GM23338 (cell line): ENCODE data around the gene SLC17A8. TPM values are rescaled to one million over a fixed set of nuclear protein-coding genes. Genes with fewer than 3 reads are reported as not detected.

Experiments used
- ATAC-seq: fragments of 200-7000 bp; cut with Tn5 transposase; 3 replicates; pipeline ENCODE4 v1.9.1; 2020
- DNase-seq: peaks from one replicate; pipeline ENCODE4 v3.0.0-alpha.2; 2015; ENCODE audit warnings: low spot score
- H2AFZ ChIP-seq: fragments of 200-600 bp; sonication (generic); 2 replicates; pipeline ENCODE4 v1.8.0; 2016; ENCODE audit warnings: antibody characterized with exemption, mild to moderate bottlenecking, moderate library complexity
- H3F3A ChIP-seq: fragments of 200-600 bp; sonication (generic); replicated peaks from 2 replicates; pipeline ENCODE4 v1.8.0; 2017; ENCODE audit warnings: antibody characterized with exemption, mixed run types, low read depth
- H3K27ac ChIP-seq: fragments of 200-600 bp; sonication (generic); 2 replicates; pipeline ENCODE4 v1.6.1; 2016; ENCODE audit warnings: low read depth
- H3K27me3 ChIP-seq: fragments of 200-600 bp; sonication (generic); 2 replicates; pipeline ENCODE4 v1.8.0; 2016; ENCODE audit warnings: mild to moderate bottlenecking, mixed run types, moderate library complexity; ENCODE audit not compliant: insufficient read depth
- H3K36me3 ChIP-seq: fragments of 200-600 bp; sonication (generic); 2 replicates; pipeline ENCODE4 v1.8.0; 2016; ENCODE audit warnings: mild to moderate bottlenecking; ENCODE audit not compliant: insufficient read depth
- H3K4me1 ChIP-seq: fragments of 200-600 bp; sonication (generic); 2 replicates; pipeline ENCODE4 v1.8.0; 2016; ENCODE audit warnings: mild to moderate bottlenecking, moderate library complexity; ENCODE audit not compliant: insufficient read depth
- H3K4me2 ChIP-seq: fragments of 200-600 bp; sonication (generic); 2 replicates; pipeline ENCODE4 v1.7.1; 2017; ENCODE audit warnings: mixed run types
- H3K4me3 ChIP-seq: fragments of 200-600 bp; sonication (generic); 2 replicates; pipeline ENCODE4 v1.6.1; 2016; ENCODE audit warnings: mixed run types
- H3K79me2 ChIP-seq: fragments of 200-600 bp; sonication (generic); replicated peaks from 2 replicates; pipeline ENCODE4 v1.8.0; 2017; ENCODE audit warnings: mild to moderate bottlenecking; ENCODE audit not compliant: insufficient read depth
- H3K9me2 ChIP-seq: fragments of 200-600 bp; sonication (generic); 2 replicates; pipeline ENCODE4 v1.8.0; 2017; ENCODE audit not compliant: insufficient read depth
- H4K20me1 ChIP-seq: fragments of 200-600 bp; sonication (generic); replicated peaks from 2 replicates; pipeline ENCODE4 v1.8.0; 2017; ENCODE audit warnings: mild to moderate bottlenecking; ENCODE audit not compliant: insufficient read depth
- H3K27ac Mint-ChIP-seq: 2 replicates; pipeline ENCODE4 v1.8.0; 2020; ENCODE audit warnings: inconsistent platforms, mild to moderate bottlenecking, moderate library complexity, mixed read lengths
- H3K27me3 Mint-ChIP-seq: 3 replicates; pipeline ENCODE4 v1.8.0; 2022; ENCODE audit warnings: low read depth, mild to moderate bottlenecking, moderate library complexity, mixed read lengths, inconsistent platforms; ENCODE audit not compliant: insufficient read depth, poor library complexity
- H3K36me3 Mint-ChIP-seq: 3 replicates; pipeline ENCODE4 v1.8.0; 2021; ENCODE audit warnings: low read depth, mild to moderate bottlenecking, inconsistent platforms, moderate library complexity, mixed read lengths
- H3K4me1 Mint-ChIP-seq: 3 replicates; pipeline ENCODE4 v1.8.0; 2020; ENCODE audit warnings: mild to moderate bottlenecking, inconsistent platforms, mixed read lengths
- H3K4me3 Mint-ChIP-seq: 3 replicates; pipeline ENCODE4 v1.8.0; 2021; ENCODE audit warnings: moderate library complexity, mild to moderate bottlenecking, inconsistent platforms, mixed read lengths
- H3K9me3 Mint-ChIP-seq: 3 replicates; pipeline ENCODE4 v1.8.0; 2020; ENCODE audit warnings: moderate library complexity, mild to moderate bottlenecking, inconsistent platforms, mixed read lengths
- CREB1 ChIP-seq: fragments of 250-450 bp; sonication (Bioruptor Pico); IDR thresholded peaks from 2 replicates; pipeline ENCODE4 v1.5.0; 2020; ENCODE audit warnings: low read depth, mild to moderate bottlenecking, moderate library complexity
- EZH2 ChIP-seq: fragments of 200-600 bp; sonication (generic); IDR thresholded peaks from one replicate; pipeline ENCODE4 v1.8.0; 2017; ENCODE audit warnings: antibody characterized with exemption, mild to moderate bottlenecking, low read depth; ENCODE audit not compliant: unreplicated experiment
- EZH2phosphoT487 ChIP-seq: fragments of 200-600 bp; sonication (generic); IDR thresholded peaks from one replicate; pipeline ENCODE4 v1.8.1; 2018; ENCODE audit warnings: antibody characterized with exemption; ENCODE audit not compliant: unreplicated experiment
- JUNB ChIP-seq: IDR thresholded peaks from one replicate; pipeline ENCODE4 v1.6.1; 2016; ENCODE audit warnings: antibody characterized with exemption; ENCODE audit not compliant: unreplicated experiment
- NANOG ChIP-seq: IDR thresholded peaks from 2 replicates; pipeline ENCODE4 v1.6.1; 2016; ENCODE audit warnings: antibody characterized with exemption, borderline replicate concordance
- POLR2AphosphoS5 ChIP-seq: IDR thresholded peaks from 2 replicates; pipeline ENCODE4 v1.6.1; 2016; ENCODE audit warnings: antibody characterized with exemption, low read depth
- STAT1 ChIP-seq: IDR thresholded peaks from one replicate; pipeline ENCODE4 v1.6.1; 2016; ENCODE audit warnings: antibody characterized with exemption; ENCODE audit not compliant: unreplicated experiment
- ZNF114 ChIP-seq: fragments of 250-450 bp; sonication (Bioruptor Pico); IDR thresholded peaks from 2 replicates; pipeline ENCODE4 v1.5.0; 2020; ENCODE audit warnings: mild to moderate bottlenecking, moderate library complexity
- ZNF331 ChIP-seq: fragments of 250-450 bp; sonication (Bioruptor Pico); IDR thresholded peaks from 2 replicates; pipeline ENCODE4 v1.5.0; 2020; ENCODE audit warnings: low read depth, mild to moderate bottlenecking, moderate library complexity
- polyA plus RNA-seq: library from polyadenylated mRNA; unstranded; fragments of >200 nt; fragmentation: Nextera tagmentation; extraction: Ambion mirVana; gene quantifications from 2 replicates; pipeline ENCODE4 v1.2.1, GENCODE V29; 2016
- total RNA-seq: library from RNA; depleted of rRNA; stranded (reverse); fragments of >200 nt; shearing (Covaris generic); gene quantifications from 2 replicates; pipeline ENCODE4 v1.2.3, GENCODE V29; 2014
- TF ChIP-seq, protein P1 (sequence below): IDR thresholded peaks from one replicate; pipeline ENCODE4 v1.6.1; 2018; ENCODE audit warnings: antibody characterized with exemption; ENCODE audit not compliant: unreplicated experiment
- TF ChIP-seq, protein P2 (sequence below), 2 experiments: fragments of 200-600 bp in 1 of 2; sonication (generic) in 1 of 2; conservative IDR thresholded peaks; 2 replicates each; pipeline versions ENCODE4 v1.5.1 to v1.6.1; 2016 to 2017; ENCODE audit warnings: antibody characterized with exemption in 2 of 2, low read depth in 2 of 2, mild to moderate bottlenecking in 2 of 2, moderate library complexity in 1 of 2
- TF ChIP-seq, protein P3 (sequence below): fragments of 250-450 bp; sonication (Bioruptor Pico); IDR thresholded peaks from 2 replicates; pipeline ENCODE4 v1.5.0; 2020; ENCODE audit warnings: mild to moderate bottlenecking, moderate library complexity

SLC17A8 gene
- total and polyA plus RNA-seq, 2 experiments from 2014 or later = 0.05 to 0.24 TPM

DNA sequence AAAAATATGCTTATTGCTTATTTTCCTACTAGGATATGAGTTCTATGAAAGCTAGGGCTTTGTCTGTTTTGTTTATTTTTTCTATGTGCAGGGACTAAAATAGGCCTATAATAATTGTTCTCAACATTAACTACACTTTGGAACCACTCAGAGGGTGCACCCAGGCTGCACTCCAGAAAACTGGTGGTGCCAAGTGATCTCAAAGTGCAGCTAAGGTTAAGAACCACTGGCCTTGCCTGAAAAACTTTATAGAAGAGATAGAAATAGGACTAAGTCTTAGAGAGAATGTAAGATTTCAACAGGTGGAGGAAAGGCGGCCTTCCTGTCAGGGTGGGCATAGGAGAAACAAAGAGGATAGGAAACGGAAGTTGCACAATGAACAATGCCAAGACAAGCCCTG is 79.1 kb downstream of the SLC17A8 start (continued):
- TF ChIP-seq, protein P1, sequence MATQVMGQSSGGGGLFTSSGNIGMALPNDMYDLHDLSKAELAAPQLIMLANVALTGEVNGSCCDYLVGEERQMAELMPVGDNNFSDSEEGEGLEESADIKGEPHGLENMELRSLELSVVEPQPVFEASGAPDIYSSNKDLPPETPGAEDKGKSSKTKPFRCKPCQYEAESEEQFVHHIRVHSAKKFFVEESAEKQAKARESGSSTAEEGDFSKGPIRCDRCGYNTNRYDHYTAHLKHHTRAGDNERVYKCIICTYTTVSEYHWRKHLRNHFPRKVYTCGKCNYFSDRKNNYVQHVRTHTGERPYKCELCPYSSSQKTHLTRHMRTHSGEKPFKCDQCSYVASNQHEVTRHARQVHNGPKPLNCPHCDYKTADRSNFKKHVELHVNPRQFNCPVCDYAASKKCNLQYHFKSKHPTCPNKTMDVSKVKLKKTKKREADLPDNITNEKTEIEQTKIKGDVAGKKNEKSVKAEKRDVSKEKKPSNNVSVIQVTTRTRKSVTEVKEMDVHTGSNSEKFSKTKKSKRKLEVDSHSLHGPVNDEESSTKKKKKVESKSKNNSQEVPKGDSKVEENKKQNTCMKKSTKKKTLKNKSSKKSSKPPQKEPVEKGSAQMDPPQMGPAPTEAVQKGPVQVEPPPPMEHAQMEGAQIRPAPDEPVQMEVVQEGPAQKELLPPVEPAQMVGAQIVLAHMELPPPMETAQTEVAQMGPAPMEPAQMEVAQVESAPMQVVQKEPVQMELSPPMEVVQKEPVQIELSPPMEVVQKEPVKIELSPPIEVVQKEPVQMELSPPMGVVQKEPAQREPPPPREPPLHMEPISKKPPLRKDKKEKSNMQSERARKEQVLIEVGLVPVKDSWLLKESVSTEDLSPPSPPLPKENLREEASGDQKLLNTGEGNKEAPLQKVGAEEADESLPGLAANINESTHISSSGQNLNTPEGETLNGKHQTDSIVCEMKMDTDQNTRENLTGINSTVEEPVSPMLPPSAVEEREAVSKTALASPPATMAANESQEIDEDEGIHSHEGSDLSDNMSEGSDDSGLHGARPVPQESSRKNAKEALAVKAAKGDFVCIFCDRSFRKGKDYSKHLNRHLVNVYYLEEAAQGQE = no peak
- no peak for TF ChIP-seq ZNF331 (CRISPR knock-in tag)
- TF ChIP-seq ZNF114 (CRISPR knock-in tag) = no peak
- TF ChIP-seq, protein P2, sequence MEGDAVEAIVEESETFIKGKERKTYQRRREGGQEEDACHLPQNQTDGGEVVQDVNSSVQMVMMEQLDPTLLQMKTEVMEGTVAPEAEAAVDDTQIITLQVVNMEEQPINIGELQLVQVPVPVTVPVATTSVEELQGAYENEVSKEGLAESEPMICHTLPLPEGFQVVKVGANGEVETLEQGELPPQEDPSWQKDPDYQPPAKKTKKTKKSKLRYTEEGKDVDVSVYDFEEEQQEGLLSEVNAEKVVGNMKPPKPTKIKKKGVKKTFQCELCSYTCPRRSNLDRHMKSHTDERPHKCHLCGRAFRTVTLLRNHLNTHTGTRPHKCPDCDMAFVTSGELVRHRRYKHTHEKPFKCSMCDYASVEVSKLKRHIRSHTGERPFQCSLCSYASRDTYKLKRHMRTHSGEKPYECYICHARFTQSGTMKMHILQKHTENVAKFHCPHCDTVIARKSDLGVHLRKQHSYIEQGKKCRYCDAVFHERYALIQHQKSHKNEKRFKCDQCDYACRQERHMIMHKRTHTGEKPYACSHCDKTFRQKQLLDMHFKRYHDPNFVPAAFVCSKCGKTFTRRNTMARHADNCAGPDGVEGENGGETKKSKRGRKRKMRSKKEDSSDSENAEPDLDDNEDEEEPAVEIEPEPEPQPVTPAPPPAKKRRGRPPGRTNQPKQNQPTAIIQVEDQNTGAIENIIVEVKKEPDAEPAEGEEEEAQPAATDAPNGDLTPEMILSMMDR (conservative IDR thresholded peaks at IDR 0.05; ENCODE audit: low read depth in 2 of 2) = no peak

DNA sequence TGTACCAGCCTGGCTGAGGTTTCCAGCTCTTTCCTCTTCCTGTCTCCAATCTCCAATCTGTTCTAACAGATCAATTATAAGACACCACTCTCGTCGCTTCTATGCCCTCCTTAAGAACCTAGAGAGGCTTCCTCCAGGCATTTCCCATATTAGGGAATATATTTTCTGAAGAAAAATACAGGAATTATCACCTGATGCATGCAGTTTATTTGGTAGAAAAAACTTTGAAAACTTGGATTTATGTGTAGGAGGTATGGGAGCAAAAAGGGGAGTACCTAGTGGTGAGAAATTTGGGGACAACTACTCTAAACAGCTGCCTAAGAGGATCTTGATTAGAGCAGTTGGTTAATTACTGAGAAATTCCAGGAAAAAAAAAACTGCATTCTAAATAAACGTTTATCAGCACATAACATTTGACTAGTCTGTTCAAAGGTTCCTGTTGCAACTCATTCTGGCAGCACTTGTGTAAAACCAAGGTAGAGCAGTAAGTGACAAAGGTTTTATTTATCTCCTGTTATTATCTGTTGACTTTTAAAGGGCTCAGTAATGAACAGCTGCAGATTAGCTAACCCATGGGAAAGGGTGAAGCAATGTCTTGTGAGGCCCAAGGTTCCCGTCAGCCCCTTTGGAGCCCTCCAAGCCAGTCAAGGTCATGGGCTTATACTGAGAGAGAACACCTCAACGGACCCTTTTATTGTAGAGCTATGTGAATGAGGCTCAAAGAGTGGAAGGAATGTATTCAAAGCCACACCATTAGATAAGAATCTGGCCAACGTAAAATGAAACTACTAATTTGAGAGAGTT is 80.4 kb downstream of the SLC17A8 start:
- Mint-ChIP-seq H3K9me3 (no peaks in the 10 kb centered on the region), H3K4me3 (no peak overlapping the region), H3K27ac (no peak overlapping the region), H3K4me1 (no peaks in the 10 kb centered on the region), H3K36me3 (no peaks in the 10 kb centered on the region), H3K27me3 (no peaks in the 10 kb centered on the region)
- H3K9me2 ChIP-seq = peaks cover 5% of the 10 kb centered on the region; the same call in 1 of the 2 replicates
- no peak overlapping the region for H3K4me3 ChIP-seq
- no peak overlapping the region for H3K27ac ChIP-seq
- no peaks in the 10 kb centered on the region for H4K20me1 ChIP-seq
- H3K36me3 ChIP-seq = no peaks in the 10 kb centered on the region
- H3K4me1 ChIP-seq = no peaks in the 10 kb centered on the region
- H3K27me3 ChIP-seq = no peaks in the 10 kb centered on the region
- ATAC-seq = no peak
- H3F3A ChIP-seq = no peaks in the 10 kb centered on the region
- H3K4me2 ChIP-seq = no peak overlapping the region
- no peak for DNase-seq
- H2AFZ ChIP-seq = peak overlapping the region; percentile 63; the same call in 1 of the 2 replicates
- no peaks in the 10 kb centered on the region for H3K79me2 ChIP-seq
- TF ChIP-seq EZH2 = no peak
- TF ChIP-seq EZH2phosphoT487 = no peak
- no peak for TF ChIP-seq STAT1
- TF ChIP-seq, protein P3, sequence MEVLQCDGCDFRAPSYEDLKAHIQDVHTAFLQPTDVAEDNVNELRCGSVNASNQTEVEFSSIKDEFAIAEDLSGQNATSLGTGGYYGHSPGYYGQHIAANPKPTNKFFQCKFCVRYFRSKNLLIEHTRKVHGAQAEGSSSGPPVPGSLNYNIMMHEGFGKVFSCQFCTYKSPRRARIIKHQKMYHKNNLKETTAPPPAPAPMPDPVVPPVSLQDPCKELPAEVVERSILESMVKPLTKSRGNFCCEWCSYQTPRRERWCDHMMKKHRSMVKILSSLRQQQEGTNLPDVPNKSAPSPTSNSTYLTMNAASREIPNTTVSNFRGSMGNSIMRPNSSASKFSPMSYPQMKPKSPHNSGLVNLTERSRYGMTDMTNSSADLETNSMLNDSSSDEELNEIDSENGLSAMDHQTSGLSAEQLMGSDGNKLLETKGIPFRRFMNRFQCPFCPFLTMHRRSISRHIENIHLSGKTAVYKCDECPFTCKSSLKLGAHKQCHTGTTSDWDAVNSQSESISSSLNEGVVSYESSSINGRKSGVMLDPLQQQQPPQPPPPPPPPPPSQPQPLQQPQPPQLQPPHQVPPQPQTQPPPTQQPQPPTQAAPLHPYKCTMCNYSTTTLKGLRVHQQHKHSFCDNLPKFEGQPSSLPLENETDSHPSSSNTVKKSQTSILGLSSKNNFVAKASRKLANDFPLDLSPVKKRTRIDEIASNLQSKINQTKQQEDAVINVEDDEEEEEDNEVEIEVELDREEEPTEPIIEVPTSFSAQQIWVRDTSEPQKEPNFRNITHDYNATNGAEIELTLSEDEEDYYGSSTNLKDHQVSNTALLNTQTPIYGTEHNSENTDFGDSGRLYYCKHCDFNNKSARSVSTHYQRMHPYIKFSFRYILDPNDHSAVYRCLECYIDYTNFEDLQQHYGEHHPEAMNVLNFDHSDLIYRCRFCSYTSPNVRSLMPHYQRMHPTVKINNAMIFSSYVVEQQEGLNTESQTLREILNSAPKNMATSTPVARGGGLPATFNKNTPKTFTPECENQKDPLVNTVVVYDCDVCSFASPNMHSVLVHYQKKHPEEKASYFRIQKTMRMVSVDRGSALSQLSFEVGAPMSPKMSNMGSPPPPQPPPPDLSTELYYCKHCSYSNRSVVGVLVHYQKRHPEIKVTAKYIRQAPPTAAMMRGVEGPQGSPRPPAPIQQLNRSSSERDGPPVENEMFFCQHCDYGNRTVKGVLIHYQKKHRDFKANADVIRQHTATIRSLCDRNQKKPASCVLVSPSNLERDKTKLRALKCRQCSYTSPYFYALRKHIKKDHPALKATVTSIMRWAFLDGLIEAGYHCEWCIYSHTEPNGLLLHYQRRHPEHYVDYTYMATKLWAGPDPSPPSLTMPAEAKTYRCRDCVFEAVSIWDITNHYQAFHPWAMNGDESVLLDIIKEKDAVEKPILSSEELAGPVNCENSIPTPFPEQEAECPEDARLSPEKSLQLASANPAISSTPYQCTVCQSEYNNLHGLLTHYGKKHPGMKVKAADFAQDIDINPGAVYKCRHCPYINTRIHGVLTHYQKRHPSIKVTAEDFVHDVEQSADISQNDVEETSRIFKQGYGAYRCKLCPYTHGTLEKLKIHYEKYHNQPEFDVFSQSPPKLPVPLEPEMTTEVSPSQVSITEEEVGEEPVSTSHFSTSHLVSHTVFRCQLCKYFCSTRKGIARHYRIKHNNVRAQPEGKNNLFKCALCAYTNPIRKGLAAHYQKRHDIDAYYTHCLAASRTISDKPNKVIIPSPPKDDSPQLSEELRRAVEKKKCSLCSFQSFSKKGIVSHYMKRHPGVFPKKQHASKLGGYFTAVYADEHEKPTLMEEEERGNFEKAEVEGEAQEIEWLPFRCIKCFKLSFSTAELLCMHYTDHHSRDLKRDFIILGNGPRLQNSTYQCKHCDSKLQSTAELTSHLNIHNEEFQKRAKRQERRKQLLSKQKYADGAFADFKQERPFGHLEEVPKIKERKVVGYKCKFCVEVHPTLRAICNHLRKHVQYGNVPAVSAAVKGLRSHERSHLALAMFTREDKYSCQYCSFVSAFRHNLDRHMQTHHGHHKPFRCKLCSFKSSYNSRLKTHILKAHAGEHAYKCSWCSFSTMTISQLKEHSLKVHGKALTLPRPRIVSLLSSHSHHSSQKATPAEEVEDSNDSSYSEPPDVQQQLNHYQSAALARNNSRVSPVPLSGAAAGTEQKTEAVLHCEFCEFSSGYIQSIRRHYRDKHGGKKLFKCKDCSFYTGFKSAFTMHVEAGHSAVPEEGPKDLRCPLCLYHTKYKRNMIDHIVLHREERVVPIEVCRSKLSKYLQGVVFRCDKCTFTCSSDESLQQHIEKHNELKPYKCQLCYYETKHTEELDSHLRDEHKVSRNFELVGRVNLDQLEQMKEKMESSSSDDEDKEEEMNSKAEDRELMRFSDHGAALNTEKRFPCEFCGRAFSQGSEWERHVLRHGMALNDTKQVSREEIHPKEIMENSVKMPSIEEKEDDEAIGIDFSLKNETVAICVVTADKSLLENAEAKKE = no peak
- no peak for TF ChIP-seq NANOG
- TF ChIP-seq JUNB = no peak
- TF ChIP-seq CREB1 (CRISPR knock-in tag) = no peak
- TF ChIP-seq POLR2AphosphoS5 = no peak
- no peak for TF ChIP-seq ZNF331 (CRISPR knock-in tag)
- no peak for TF ChIP-seq ZNF114 (CRISPR knock-in tag)
